HG02852 (cell line): Measurements from ENCODE around the gene ROR1.
A peak's percentile ranks its signal among the peaks of the same experiment; 100 is the strongest.

Experiments used
- ATAC-seq: cut with Tn5 transposase; IDR thresholded peaks from one replicate; pipeline ENCODE4 v1.9.1; 2021; ENCODE audit warnings: mild to moderate bottlenecking, moderate library complexity; ENCODE audit not compliant: unreplicated experiment

The ROR1 gene

DNA sequence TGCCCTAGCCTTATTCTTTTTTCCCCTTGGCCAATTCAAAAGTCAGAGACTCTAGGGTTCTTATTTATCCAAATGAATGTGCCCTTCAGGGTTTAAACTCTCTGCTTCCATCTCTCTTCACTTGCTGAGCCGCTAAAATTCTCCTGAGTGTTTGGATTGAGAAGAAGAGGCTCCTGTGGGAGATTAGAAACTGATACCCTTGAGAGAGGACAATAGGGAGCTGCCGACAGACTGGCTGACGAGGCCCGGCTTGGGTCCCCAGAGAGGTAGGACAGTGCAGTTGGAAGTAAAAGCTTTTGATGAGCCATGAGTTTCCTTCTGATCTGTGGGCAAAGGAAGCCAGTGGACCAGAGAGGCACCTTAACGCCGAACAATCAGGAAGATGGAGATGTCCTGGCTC, 388.3 kb downstream of the ROR1 start:
- no peak for ATAC-seq

DNA sequence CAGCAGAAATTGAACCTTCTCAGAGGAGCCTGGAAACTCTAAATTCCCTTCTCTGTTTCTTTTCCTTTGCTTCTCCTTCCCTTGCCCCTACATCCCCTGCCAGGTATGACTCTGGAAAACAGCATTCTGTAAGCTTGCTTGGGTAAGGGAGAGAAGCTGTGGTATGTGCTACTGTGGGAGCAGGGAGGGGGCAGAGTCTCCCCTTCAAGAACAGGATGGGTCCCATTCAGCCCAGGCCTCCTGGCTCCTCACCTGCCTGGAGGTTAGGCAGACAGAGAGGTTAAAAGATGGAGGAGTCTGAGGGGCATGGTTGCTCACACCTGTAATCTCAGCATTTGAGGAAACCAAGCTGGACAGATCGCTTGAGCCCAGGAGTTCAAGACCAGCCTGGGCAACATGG, 389.0 kb downstream of the ROR1 start:
- ATAC-seq, result no peak

DNA sequence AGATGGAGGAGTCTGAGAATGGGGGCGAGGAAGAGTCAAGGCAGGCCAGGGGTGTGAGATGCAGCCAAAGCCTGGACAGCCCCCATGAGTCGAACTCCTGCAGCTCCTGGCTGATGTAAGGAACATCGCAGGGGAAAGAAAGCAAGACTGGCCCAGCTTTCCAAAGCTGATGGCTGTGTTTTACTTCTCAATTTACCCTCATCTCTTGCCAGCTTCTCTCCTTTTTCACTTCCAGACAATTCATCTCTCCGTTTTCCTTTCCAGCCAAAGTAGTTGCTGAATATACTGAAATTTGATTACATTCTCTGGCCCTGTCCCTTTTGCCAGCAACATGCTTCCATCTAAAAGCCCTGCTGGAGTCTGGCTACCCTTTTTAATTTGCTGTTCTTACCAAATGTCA, 389.6 kb downstream of the ROR1 start:
- ATAC-seq, result no peak

DNA sequence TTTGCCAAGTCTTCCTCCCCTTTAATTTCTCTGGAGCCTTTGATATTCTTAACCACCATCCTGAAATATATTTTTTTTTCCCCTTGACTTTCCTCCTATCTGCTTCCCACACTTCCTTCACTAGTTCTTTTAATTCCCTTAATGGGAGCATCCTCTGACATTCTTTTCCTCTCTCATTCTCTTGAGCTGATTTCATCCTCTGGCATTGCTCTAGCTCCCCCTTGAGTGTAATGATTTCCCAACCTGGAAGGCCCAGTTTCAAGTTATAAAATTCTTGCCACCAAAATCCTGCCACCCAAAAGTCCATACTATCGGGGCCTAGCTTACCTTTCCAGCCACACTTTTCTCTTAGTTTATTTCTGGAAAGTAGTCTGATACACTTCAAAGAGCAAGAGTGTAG, 390.2 kb downstream of the ROR1 start:
- no peak for ATAC-seq

DNA sequence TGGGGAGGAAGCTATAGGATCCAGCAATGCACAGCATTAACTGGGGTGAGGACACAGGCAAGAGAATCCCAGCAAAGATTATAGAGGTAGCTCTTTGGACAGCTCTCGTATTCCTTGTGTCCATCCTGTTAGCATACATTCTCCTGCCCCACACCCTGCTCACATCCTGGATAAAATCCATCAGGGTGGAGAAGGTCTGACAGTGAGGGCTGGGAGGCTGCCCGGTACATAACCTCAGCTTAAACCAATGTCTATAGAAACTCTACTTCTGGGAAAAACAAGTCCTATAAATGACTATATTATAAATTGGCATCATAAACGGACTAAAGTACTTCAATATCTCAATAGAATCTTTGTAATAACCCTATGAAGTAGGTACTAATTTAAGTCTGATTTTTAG, 392.8 kb downstream of the ROR1 start:
- ATAC-seq, result no peak

DNA sequence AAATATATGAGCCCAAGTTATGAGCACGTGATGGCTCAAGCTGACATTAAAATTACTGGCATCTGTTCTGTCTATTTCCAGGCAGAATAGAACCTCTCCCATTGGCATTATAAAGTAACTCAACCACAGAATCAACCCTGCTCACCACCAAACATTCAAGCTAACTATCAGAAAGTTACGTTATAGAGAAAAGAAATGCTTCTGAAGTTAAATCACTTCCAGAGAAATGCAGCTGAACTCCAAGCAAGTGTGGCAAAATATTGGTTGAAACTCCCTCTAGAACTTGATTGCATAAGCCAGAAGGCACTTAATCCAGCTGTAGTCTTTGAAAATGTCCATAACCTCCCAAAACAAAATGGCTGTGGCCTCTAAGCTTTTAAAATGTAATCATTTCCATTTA, 393.4 kb downstream of the ROR1 start:
- ATAC-seq, result no peak

DNA sequence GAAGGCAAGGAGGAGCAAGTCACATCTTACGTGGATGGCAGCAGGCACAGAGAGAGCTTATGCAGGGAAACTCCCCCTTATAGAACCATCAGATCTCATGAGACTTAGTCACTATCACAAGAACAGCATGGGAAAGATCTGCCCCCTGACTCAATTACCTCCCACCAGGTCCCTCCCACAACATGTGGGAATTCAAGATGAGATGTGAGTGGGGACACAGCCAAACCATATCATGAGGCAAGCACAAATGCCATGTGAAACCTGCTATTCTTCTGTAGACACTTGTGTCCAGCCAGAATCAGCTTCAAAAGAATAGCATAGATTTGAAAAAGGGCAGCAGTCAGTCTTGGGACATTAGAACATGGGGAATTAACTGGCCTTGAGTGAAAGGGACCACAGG, 397.4 kb downstream of the ROR1 start:
- peak; percentile 8 for ATAC-seq

DNA sequence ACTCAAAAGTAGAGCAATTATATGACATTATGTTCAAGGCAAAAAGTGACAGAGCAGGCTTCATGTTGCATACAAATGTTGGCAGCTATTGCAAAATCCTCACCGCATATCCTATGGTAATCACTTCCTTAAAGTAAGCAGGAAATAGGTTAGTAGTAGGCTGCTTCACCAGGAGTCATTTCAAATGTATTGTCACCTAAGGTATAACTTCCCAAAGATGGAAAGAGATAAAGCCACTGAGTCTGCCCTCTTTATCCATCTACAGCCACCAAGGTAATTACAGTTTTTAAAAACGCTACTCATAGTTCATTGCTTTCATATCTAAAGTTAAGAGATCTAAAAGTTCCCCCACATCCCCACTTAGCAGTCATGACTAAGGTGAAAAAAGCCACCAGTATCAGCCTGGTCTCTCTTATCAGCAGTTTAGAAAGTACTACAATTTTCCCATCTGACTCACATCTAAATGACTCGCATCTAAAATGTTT, 398.0 kb downstream of the ROR1 start:
- ATAC-seq, result peak; percentile 66

DNA sequence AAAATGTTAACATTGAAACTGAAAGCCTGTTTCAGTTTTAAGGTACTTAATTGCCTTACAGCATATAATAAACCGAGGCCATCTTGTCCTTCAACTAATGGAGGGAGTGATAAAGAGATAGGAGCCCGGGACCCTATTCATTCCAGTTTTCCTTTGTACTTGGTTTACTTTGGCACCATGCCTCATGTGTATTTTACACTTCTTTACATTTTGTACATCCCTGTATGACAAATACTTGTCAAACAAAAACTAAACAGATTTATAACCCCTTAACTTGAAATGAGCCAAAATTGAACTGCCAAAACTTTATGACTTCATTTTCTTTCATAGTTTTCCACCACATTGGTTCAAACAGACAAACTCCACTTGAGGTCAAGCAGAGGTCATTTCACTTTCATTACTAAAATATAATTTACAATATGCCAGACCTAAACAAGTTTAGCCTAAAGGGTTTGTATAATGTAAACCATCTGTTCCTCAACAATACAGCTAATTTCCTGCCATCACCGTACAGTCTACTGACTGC, 398.7 kb downstream of the ROR1 start:
- peak; percentile 27 for ATAC-seq

DNA sequence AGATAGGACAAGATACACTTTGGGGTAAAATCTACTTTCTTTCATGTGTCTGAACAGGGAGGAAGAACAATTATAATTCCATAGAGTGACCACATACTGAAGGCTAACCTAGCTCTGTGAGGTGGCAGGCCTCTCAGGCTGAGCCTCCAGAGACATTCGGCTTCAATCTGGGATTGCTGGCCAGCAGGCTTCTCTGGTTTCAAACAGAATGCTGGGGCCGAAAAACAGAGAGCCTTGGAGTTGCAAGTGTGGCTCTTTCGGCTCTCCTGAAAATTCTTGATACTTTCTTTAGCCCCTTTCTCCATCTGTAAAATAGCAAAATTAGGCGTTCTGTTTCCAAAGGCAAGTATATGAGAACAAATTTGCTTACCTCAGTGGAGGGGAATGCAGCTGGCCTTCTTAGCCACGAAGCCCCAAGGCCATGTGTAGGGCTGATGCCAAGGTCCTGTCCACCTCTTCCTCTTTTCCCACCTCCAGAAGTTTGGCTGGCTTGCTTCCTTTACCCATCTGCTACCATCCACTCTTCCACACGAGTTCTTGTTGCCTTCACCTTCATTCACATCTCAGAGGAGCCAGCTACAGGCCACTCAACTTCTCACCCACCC, 399.6 kb downstream of the ROR1 start:
- ATAC-seq, result no peak

DNA sequence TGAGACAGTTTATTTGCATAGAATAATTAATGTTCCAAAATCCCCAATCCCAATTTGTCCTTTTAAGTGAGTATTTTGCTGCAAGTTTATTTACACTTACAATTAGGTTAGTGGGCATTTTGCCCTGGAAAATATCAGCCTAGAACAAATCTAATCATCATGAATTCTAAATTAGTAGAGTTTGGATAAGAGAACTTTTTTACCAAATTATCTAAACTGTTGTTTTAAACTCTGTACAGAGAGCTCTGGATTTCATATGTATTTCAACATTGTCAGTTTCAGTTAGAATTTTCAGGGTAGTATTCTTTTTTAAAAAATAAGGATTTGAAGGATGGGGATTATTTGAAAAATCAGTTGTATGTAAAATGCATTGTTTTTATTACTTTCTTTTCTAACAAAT, 401.8 kb downstream of the ROR1 start:
- no peak for ATAC-seq

DNA sequence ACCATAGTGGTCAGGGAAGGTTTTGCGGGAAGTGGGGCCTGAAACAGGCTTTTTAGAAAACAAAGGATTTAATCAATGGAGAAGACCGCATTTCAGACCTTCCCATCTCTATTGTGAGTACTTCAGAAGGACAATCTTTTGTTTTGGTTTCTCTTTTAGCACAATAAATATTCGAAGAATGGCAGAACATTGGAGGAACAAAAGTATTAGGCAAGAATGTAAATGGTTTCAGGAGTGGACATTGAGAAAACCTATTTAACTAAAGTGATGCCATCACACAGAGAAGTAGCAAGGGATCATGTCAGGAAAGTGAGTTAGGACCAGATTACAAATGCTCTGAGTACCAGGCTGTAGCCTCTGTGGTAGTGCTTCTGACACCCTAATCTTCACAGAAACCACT, 402.8 kb downstream of the ROR1 start:
- no peak for ATAC-seq

DNA sequence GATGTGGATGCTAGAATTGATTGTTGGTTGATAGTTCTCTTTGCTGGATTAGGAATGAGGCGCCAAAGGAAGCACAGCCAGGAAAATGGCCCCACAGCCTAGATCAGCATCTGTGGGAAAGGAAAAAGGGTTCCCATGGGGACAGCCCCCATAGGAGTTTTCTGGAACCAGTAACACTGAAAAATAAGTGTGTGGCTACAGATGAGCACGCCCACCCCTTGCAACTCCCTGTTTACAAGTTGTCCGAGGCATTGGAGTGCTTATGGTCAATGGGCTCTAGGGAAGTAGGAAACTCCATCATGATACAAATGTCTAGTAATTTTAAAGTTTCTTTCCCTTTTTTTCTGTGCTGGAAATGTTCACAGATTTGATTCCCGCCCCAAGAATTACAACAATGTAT, 405.8 kb downstream of the ROR1 start:
- ATAC-seq, result no peak

DNA sequence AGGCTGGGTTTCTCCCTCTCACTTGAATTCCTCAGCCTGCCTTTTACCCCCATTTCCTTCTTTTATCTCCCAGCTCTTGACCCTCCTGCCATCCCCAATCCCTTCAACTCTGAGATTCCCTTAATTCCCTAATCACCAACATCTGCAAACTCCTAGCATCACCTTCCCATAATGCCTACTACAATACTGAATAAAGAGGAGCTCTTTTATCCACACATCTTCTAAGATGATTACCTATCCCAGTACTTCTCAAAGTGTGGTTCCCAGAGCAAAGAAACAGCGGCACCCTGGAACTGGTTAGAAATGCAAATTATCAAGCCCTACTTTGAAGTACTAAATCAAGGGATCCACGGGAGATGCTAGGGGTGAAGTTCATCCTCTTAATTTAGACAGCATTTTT, 408.4 kb downstream of the ROR1 start:
- no peak for ATAC-seq

DNA sequence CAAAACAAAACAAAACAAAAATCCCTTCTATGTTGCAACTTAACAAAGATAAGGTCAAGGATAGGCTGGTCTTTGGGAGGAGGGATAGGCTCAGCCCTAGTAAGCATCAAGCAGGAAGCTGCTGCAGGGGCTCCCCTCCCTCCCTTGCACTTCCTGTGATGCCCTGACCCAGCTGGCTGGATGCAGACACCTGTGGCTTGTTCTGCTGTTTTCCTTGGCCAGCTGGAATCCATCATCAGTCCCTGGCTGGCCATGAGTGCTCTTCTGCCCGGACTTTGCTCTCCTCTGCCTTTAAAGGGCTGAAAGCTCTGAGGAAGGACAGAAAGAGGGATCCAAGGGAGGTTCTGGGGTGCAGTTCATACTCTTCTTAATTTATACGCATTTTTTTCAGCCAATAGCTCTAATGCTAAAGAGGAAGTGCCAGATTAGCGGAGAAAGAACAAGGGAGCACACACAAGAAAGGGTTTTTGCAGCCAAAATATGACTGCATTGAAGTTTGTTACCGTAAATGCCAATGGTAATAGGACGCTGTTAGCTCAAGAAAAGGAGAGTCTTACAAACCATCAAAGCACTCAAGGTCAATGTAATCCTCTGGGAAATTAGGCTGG, 409.7 kb downstream of the ROR1 start:
- ATAC-seq, result no peak

DNA sequence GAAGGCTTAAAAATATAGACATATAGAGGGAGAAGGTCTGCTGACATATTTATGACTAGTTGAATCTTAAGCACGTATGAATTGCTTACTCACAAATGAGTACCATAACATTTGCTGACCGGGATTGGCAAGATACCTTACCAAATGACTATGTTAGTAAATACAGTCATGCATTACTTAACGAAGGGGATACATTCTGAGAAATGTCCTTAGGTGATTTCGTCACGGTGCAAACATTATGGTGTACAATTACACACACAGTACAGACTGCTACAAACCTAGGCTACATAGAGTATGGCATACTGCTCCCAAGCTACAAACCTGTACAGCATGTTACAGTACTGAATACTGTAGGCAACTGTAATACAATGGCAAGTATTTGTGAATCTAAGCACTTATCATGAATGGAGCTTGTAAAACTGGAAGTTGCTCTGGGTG, 410.2 kb downstream of the ROR1 start:
- ATAC-seq, result no peak

DNA sequence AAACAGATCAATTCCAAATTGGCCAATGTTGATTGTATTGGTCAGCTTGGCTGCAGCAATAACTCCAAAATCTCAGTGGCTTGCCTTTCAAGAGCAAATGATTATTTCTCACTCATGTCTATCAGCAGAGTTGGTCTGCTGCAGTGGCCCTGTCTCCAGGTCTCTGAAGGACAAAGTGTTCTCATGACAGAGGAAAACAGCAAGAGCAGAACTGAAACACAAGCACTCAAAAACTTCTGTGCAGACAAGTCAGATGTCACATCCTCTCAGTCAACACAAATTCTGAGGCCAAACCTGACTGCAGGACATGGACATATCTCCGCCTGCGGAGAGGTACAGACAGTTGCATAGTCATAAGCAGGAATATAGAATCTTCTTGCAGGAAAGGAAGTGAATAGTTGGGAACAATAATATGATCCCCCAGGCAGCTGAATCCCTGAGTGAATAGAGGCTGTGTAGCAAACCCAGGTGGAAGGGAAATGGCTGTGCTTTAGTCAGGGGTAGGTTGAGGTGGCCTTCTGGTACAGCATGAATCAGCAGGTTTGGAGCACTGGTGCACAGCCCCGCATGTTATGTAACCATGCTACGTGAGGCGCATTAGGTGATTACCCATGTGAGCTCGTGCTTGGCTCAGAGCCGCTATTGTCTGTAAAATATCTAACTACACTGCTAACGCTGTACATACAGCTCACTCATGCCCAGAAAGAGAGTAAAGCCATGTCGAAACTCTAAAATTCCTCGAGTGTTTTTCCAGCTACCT, 412.5 kb downstream of the ROR1 start:
- ATAC-seq, result no peak

DNA sequence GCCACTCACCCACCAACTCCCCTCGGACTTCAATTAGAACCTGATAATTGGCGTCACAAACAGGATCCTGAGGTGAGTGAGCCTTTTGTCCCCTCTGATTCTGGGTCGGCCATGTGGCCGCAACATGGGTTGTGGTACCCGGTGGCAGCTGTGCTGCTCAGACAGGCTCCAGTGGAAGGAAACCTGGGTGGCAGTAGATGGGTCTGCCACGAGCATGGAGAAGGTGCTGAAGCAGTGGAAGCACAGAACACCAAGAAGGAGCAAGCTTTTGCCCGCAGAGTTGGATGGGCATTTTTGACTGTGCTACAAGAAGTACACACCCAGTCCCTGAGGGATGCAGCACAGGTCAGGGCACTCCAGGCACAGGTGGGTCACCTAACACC, 413.1 kb downstream of the ROR1 start:
- ATAC-seq, result no peak

DNA sequence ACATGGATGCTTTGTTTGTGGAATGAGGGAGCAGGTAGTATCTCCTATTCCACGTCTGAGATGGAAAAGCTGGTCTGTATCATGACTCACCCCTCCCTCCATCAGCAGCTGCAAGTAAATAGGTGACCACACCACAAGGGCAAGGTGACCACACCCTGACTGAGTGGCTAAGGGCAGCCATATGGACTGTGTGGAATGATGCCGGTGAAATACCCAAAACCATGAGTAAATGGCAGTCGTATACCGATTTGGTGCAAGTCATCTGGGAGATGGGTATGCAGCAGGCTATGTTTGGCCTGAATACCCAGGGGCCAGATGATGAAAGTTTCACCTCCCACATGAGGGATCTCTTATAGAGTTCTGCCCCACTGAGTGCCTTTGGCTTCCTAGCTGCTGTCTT, 413.8 kb downstream of the ROR1 start:
- no peak for ATAC-seq

DNA sequence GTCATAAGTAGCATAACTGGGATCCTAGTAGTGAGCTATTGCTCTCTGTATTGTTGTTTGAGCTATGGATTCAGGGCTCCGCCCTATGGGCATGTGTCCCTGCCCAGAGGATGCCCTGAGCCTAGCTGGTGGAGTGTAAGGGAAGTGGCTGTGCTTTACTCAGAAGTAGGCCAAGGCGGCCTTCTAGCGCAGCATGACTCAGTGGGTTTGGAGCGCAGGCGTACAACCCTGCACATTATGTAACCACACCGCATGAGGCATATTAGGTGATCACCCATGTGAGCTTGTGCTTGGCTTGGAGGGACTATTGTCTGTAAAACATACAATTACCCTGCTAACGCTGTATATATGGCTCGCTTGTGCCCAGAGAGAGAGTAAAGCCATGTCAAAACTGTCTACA, 418.5 kb downstream of the ROR1 start:
- no peak for ATAC-seq

DNA sequence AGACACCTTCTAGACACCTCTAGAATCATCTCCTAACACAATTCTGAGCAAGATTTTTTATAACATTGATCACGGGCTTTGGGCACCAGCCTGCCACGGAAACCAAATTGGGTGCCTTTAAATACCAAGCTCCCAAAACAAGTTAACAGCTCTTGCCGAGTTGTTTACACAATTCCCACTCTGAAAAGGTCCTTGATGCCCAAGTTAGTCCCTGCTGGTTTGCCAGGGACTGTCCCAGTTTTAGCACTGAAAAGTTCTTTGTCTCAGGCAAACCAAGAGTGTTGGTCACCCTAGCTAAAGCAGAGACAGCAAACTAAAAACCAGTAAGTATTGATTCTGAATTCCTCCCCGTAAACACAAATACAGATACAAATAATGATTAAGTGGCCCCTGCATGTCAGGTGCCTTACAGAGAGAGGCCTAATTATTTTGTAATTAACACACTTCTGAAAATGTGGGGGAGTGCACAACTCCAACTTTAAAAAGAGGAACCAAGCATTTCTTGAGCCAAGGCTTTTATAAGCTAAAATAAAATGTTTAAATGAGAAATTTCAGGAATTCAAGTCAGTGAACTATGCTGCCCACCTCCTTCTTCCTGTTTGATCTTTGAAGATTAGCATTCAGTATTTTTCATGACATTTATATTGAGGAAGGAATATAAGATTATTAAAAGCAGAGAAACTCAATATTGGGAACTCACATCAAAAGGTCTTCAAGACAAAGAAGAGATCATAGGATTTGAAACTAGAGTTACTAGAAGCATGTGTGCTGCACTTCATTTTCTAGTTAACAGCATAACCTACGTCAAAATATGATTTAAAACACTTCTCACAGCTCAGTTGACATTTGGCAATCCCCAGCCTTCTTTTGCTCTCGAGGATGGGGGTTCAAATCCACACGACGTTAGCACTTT, 420.6 kb downstream of the ROR1 start:
- ATAC-seq, result no peak
